HepG2 (cell line): Measurements from ENCODE around the gene DCAF6. TPM values are rescaled to one million over a fixed set of nuclear protein-coding genes. Genes with fewer than 3 reads are reported as not detected.

ENCODE experiments used
- ATAC-seq: fragments of 200-7000 bp; cut with Tn5 transposase; 3 replicates; pipeline ENCODE4 v1.9.1; 2020; ENCODE audit warnings: mild to moderate bottlenecking, moderate library complexity
- BruUV-seq: library from RNA; stranded (reverse); fragments of 400-500 nt; replicated peaks from 2 replicates; lab custom pipeline; 2021; lab: Mats Ljungman, UMichigan
- CTCF ChIA-PET: fragments of 300-600 bp; formaldehyde crosslinking; extraction: SDS; loops from one replicate; lab custom pipeline; 2021; ENCODE audit warnings: low total read pairs, inconsistent platforms, low intra/inter-chr PET ratio; lab: Yijun Ruan, JAX
- POLR2A ChIA-PET: fragments of 350-600 bp; sonication (Branson Sonifier 250); formaldehyde crosslinking; loops from one replicate; lab custom pipeline; 2020; ENCODE audit warnings: antibody characterized with exemption, inconsistent platforms; lab: Yijun Ruan, JAX
- DNase-seq: peaks from one replicate; pipeline ENCODE4 v3.0.0-alpha.2; 2015; ENCODE audit warnings: low spot score
- FAIRE-seq: peaks from 3 replicates; lab custom pipeline; 2011; peaks lifted over from hg19 to GRCh38; lab: Jason Lieb, UNC
- H2AFZ ChIP-seq: one replicate; pipeline ENCODE4 v1.6.1; 2011; ENCODE audit warnings: low read length, inconsistent platforms
- H3K27ac ChIP-seq: fragments of 300-600 bp; 3 replicates; pipeline ENCODE4 v1.8.0; 2011; ENCODE audit warnings: mixed run types, mild to moderate bottlenecking, mixed read lengths, low read length, inconsistent platforms; ENCODE audit not compliant: insufficient read depth; ENCODE audit errors: extremely low read length
- H3K27me3 ChIP-seq, 2 experiments: fragments of 200-600 bp in 1 of 2; 2 replicates in 1 of 2; 3 replicates in 1 of 2; pipeline versions ENCODE4 v1.6.0 to v1.8.0; 2011; ENCODE audit warnings: low read length in 2 of 2, mild to moderate bottlenecking in 2 of 2, moderate library complexity in 2 of 2, inconsistent platforms in 1 of 2; ENCODE audit not compliant: insufficient read depth in 2 of 2, control insufficient read depth in 1 of 2
- H3K36me3 ChIP-seq, 2 experiments: fragments of 200-600 bp in 1 of 2; replicated peaks in 1 of 2; 2 replicates in 1 of 2; 3 replicates in 1 of 2; pipeline versions ENCODE4 v1.5.1 to v1.8.0; 2011; ENCODE audit warnings: low read length in 2 of 2, inconsistent platforms in 1 of 2; ENCODE audit not compliant: insufficient read depth in 2 of 2, control insufficient read depth in 1 of 2
- H3K4me1 ChIP-seq: 2 replicates; pipeline ENCODE4 v1.5.1; 2012; ENCODE audit warnings: low read length, inconsistent platforms; ENCODE audit not compliant: insufficient read depth
- H3K4me2 ChIP-seq: 2 replicates; pipeline ENCODE4 v1.6.0; 2011; ENCODE audit warnings: low read depth, low read length, inconsistent platforms
- H3K4me3 ChIP-seq, 3 experiments: fragments of 200-600 bp in 1 of 3; sonication (generic), shearing (Covaris generic) in 1 of 3; replicated peaks in 1 of 3; 2 replicates each; pipeline ENCODE4 v1.5.1; 2011 to 2016; ENCODE audit warnings: low read length in 3 of 3, inconsistent platforms in 2 of 3, low read depth in 2 of 3, mild to moderate bottlenecking in 2 of 3, control low read depth in 1 of 3, mixed read lengths in 1 of 3; ENCODE audit not compliant: insufficient read depth in 1 of 3
- H3K79me2 ChIP-seq: one replicate; pipeline ENCODE4 v1.6.1; 2011; ENCODE audit warnings: low read length, inconsistent platforms; ENCODE audit not compliant: insufficient read depth
- H3K9ac ChIP-seq: 2 replicates; pipeline ENCODE4 v1.6.0; 2011; ENCODE audit warnings: mild to moderate bottlenecking, low read depth, low read length, inconsistent platforms; ENCODE audit not compliant: insufficient read depth
- H3K9me3 ChIP-seq: 2 replicates; pipeline ENCODE4 v1.5.1; 2012; ENCODE audit warnings: mild to moderate bottlenecking, low read length
- H4K20me1 ChIP-seq: 2 replicates; pipeline ENCODE4 v1.6.0; 2011; ENCODE audit warnings: inconsistent platforms, mild to moderate bottlenecking, low read length, moderate library complexity; ENCODE audit not compliant: insufficient read depth
- AKAP8 ChIP-seq: sonication (generic); formaldehyde crosslinking; IDR thresholded peaks from 2 replicates; pipeline ENCODE4 v1.5.1; 2020; ENCODE audit warnings: mild to moderate bottlenecking, missing genetic modification reagents
- GATAD1 ChIP-seq: IDR thresholded peaks from 2 replicates; pipeline ENCODE4 v1.6.1; 2016; ENCODE audit warnings: missing genetic modification reagents, missing compliant biosample characterization
- KDM6A ChIP-seq: IDR thresholded peaks from 2 replicates; pipeline ENCODE4 v1.6.1; 2016; ENCODE audit warnings: low read depth
- MBNL3 ChIP-seq: fragments of 250-450 bp; sonication (Bioruptor Pico); conservative IDR thresholded peaks from 2 replicates; pipeline ENCODE4 v1.8.0; 2022; ENCODE audit warnings: mild to moderate bottlenecking, inconsistent platforms
- ZBTB38 ChIP-seq: sonication (generic); formaldehyde crosslinking; IDR thresholded peaks from 2 replicates; pipeline ENCODE4 v1.5.1; 2020; ENCODE audit warnings: mild to moderate bottlenecking, missing genetic modification reagents
- ZFYVE20 ChIP-seq: sonication (generic); formaldehyde crosslinking; IDR thresholded peaks from 2 replicates; pipeline ENCODE4 v1.8.0; 2023; ENCODE audit warnings: low read depth, mild to moderate bottlenecking, moderate library complexity, missing genetic modification reagents, borderline replicate concordance
- ZNF138 ChIP-seq: sonication (generic); formaldehyde crosslinking; IDR thresholded peaks from 2 replicates; pipeline ENCODE4 v1.5.0; 2020; ENCODE audit warnings: mild to moderate bottlenecking, low read depth, missing genetic modification reagents
- ZSCAN31 ChIP-seq: sonication (generic); formaldehyde crosslinking; IDR thresholded peaks from 2 replicates; pipeline ENCODE4 v1.5.0; 2020; ENCODE audit warnings: low read depth, mild to moderate bottlenecking, missing genetic modification reagents
- WGBS: methylation state at CpG from one replicate; pipeline ENCODE4 v1.1.6; 2017; ENCODE audit warnings: low lambda C conversion rate; 5-methylcytosine and 5-hydroxymethylcytosine counted together
- in situ Hi-C: cut with HindIII; loops from 2 replicates; pipeline ENCODE4 v1.10.0; 2017; ENCODE audit warnings: low pct_unique_long_range_greater_than_20kb; ENCODE audit not compliant: extremely low pct_ligation_motif_present
- intact Hi-C: fragments of 100-400 bp; cut with micrococcal nuclease; formaldehyde crosslinking; loops from one replicate; pipeline ENCODE4 v1.10.0; 2022; ENCODE audit not compliant: unreplicated experiment
- polyA plus RNA-seq, 8 experiments: library from polyadenylated mRNA; depleted of rRNA in 3 of 8; stranded (reverse) in 7 of 8; unstranded in 1 of 8; fragments of >200 nt; fragmentation: Illumina TruSeq in 4 of 8; extraction: Trizol in 4 of 8; gene quantifications; 2 replicates each; pipeline versions ENCODE4 v1.2.1 to v1.2.3, GENCODE V29; 2011 to 2016; ENCODE audit warnings: low read depth in 4 of 8, missing spikeins in 1 of 8, mixed read lengths in 1 of 8; ENCODE audit not compliant: insufficient read depth in 1 of 8
- total RNA-seq, 5 experiments: library from RNA; depleted of rRNA; stranded (reverse); fragments of >200 nt; fragmentation: Illumina TruSeq; extraction: Trizol; gene quantifications; 2 replicates each; pipeline ENCODE4 v1.2.3, GENCODE V29; 2016; ENCODE audit warnings: low read depth in 1 of 5
- TF ChIP-seq, protein P1 (sequence below): IDR thresholded peaks from 2 replicates; pipeline ENCODE4 v1.6.1; 2016; ENCODE audit warnings: low read depth, control low read depth
- TF ChIP-seq, protein P2 (sequence below): IDR thresholded peaks from 2 replicates; pipeline ENCODE4 v1.4.0; 2020; ENCODE audit warnings: mild to moderate bottlenecking, missing genetic modification reagents
- TF ChIP-seq, protein P3 (sequence below): sonication (generic); formaldehyde crosslinking; IDR thresholded peaks from 2 replicates; pipeline ENCODE4 v1.4.0; 2020; ENCODE audit warnings: missing genetic modification reagents, low read depth, mild to moderate bottlenecking, borderline replicate concordance
- TF ChIP-seq, protein P4 (sequence below): sonication (generic); formaldehyde crosslinking; IDR thresholded peaks from 2 replicates; pipeline ENCODE4 v1.5.0; 2020; ENCODE audit warnings: missing genetic modification reagents

Gene DCAF6
- total and polyA plus RNA-seq, 2 of the 13 experiments (the other 11 are each of a cell fraction or from before 2014, with no cell fraction given) = 24.7 to 33.7 TPM

DNA sequence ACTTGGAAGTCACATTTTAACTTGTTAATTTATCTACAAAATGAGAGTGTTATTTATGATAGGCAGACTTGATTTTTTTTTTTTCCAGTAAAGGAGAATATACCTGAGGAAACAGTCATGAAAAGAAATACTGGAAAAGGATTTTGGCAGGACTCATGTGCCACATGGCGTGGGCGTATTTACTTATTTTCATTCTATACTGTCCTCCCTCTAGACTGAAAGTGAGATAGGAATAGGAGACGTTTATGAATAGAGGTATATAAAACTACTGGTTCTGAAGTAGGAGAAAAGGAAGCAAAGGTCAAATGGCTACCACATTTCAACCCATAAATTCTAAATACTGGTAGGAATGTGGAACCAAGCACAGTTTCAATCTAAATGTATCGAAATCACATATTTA is 95.1 kb downstream of the DCAF6 start:
- no peak for FAIRE-seq

More for the DNA sequence above, 95.1 kb downstream of the DCAF6 start:
- no peak overlapping the region for H3K4me2 ChIP-seq
- H3K4me1 ChIP-seq = no peaks in the 10 kb centered on the region
- CTCF ChIA-PET = no interaction called here
- no peak overlapping the region for H3K27ac ChIP-seq
- intact Hi-C loops = no loop called here
- in situ Hi-C loops = no loop called here
- H4K20me1 ChIP-seq = no peaks in the 10 kb centered on the region
- POLR2A ChIA-PET = no interaction called here
- H3K36me3 ChIP-seq = peaks cover 0 to 6% of the 10 kb centered on the region in 2 experiments; a peak in 4 of 5 replicates
- no peak overlapping the region for H3K9ac ChIP-seq
- DNase-seq = no peak
- H3K27me3 ChIP-seq = no peaks in the 10 kb centered on the region
- BruUV-seq = no TSS peak
- no peaks in the 10 kb centered on the region for H3K79me2 ChIP-seq
- H3K4me3 ChIP-seq = no peak overlapping the region
- TF ChIP-seq, protein P1, sequence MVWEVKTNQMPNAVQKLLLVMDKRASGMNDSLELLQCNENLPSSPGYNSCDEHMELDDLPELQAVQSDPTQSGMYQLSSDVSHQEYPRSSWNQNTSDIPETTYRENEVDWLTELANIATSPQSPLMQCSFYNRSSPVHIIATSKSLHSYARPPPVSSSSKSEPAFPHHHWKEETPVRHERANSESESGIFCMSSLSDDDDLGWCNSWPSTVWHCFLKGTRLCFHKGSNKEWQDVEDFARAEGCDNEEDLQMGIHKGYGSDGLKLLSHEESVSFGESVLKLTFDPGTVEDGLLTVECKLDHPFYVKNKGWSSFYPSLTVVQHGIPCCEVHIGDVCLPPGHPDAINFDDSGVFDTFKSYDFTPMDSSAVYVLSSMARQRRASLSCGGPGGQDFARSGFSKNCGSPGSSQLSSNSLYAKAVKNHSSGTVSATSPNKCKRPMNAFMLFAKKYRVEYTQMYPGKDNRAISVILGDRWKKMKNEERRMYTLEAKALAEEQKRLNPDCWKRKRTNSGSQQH (CRISPR knock-in tag) = no peak
- TF ChIP-seq AKAP8 (no peak), ZSCAN31 (CRISPR knock-in tag) (no peak), ZBTB38 (no peak), ZNF138 (CRISPR knock-in tag) (no peak), GATAD1 (CRISPR knock-in tag) (no peak), KDM6A (CRISPR knock-in tag) (no peak), MBNL3 (CRISPR knock-in tag) (no peak), ZFYVE20 (no peak)
- TF ChIP-seq, protein P2, sequence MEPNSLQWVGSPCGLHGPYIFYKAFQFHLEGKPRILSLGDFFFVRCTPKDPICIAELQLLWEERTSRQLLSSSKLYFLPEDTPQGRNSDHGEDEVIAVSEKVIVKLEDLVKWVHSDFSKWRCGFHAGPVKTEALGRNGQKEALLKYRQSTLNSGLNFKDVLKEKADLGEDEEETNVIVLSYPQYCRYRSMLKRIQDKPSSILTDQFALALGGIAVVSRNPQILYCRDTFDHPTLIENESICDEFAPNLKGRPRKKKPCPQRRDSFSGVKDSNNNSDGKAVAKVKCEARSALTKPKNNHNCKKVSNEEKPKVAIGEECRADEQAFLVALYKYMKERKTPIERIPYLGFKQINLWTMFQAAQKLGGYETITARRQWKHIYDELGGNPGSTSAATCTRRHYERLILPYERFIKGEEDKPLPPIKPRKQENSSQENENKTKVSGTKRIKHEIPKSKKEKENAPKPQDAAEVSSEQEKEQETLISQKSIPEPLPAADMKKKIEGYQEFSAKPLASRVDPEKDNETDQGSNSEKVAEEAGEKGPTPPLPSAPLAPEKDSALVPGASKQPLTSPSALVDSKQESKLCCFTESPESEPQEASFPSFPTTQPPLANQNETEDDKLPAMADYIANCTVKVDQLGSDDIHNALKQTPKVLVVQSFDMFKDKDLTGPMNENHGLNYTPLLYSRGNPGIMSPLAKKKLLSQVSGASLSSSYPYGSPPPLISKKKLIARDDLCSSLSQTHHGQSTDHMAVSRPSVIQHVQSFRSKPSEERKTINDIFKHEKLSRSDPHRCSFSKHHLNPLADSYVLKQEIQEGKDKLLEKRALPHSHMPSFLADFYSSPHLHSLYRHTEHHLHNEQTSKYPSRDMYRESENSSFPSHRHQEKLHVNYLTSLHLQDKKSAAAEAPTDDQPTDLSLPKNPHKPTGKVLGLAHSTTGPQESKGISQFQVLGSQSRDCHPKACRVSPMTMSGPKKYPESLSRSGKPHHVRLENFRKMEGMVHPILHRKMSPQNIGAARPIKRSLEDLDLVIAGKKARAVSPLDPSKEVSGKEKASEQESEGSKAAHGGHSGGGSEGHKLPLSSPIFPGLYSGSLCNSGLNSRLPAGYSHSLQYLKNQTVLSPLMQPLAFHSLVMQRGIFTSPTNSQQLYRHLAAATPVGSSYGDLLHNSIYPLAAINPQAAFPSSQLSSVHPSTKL (CRISPR knock-in tag) = no peak
- TF ChIP-seq, protein P3, sequence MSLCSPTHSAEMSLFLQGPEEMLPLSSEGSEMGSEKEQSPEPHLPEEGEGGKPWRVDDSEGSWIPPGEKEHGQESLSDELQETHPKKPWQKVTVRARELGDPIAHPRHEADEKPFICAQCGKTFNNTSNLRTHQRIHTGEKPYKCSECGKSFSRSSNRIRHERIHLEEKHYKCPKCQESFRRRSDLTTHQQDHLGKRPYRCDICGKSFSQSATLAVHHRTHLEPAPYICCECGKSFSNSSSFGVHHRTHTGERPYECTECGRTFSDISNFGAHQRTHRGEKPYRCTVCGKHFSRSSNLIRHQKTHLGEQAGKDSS = no peak
- TF ChIP-seq, protein P4, sequence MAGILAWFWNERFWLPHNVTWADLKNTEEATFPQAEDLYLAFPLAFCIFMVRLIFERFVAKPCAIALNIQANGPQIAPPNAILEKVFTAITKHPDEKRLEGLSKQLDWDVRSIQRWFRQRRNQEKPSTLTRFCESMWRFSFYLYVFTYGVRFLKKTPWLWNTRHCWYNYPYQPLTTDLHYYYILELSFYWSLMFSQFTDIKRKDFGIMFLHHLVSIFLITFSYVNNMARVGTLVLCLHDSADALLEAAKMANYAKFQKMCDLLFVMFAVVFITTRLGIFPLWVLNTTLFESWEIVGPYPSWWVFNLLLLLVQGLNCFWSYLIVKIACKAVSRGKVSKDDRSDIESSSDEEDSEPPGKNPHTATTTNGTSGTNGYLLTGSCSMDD (CRISPR knock-in tag) = no peak
- TF ChIP-seq, all 625 proteins: peak for 0
- no peak for ATAC-seq
- H3K9me3 ChIP-seq = no peaks in the 10 kb centered on the region
- H2AFZ ChIP-seq = no peak overlapping the region
- 96% methylated on average over 4 of the region's 4 CpGs for WGBS
